Epidermal melanocyte (primary cell): ENCODE data around the gene ATG9B.

ENCODE experiments used
- DNase-seq: peaks from one replicate; pipeline ENCODE4 v3.0.0; 2011; ENCODE audit warnings: low spot score; ENCODE audit not compliant: insufficient read length

The ATG9B gene, protein sequence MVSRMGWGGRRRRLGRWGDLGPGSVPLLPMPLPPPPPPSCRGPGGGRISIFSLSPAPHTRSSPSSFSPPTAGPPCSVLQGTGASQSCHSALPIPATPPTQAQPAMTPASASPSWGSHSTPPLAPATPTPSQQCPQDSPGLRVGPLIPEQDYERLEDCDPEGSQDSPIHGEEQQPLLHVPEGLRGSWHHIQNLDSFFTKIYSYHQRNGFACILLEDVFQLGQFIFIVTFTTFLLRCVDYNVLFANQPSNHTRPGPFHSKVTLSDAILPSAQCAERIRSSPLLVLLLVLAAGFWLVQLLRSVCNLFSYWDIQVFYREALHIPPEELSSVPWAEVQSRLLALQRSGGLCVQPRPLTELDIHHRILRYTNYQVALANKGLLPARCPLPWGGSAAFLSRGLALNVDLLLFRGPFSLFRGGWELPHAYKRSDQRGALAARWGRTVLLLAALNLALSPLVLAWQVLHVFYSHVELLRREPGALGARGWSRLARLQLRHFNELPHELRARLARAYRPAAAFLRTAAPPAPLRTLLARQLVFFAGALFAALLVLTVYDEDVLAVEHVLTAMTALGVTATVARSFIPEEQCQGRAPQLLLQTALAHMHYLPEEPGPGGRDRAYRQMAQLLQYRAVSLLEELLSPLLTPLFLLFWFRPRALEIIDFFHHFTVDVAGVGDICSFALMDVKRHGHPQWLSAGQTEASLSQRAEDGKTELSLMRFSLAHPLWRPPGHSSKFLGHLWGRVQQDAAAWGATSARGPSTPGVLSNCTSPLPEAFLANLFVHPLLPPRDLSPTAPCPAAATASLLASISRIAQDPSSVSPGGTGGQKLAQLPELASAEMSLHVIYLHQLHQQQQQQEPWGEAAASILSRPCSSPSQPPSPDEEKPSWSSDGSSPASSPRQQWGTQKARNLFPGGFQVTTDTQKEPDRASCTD

DNA sequence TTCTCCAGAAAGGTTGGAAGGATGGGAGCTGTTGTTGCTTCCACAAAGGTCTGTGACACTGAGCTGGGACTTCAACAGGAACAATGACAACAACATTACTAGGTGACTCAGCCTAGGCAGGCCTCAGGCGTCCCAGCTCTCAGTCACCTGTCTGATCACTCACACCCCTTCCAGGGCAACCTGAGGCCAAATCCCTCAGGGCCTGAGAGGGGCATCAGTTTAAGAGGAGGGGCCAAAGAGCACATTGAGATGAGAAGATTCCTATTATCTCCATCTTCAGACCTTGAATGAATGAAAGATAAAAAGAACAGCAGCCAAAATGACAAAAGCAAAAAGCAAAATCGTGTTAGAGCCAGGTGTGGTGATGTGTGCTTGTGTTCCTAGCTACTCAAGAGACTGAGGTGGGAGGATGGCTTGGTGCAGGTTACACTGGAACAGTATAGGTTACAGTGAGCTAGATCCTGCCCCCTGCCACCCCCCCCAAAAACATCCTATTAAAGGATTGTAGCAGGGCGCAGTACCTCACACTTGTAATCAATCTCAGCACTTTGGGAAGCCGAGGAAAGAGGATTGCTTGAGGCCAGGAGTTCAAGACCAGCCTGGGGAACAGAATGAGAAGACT, at the start of gene ATG9B:
Gene ATG9B, minus strand, starts transcription at position 60 of the 622 bp plus-strand sequence. CDS start 71 bp downstream, outside the sequence.
- no peak for DNase-seq

GRCh38 chr7:151073990-151074389, 49.7 kb upstream of the ATG9B start:
- no peak for DNase-seq

- DNase-seq, result no peak
Measured at GRCh38 chr7:151071032-151071866, 47.0 kb upstream of the ATG9B start.

GRCh38 chr7:151070574-151070960, 46.3 kb upstream of the ATG9B start:
- DNase-seq, result no peak

GRCh38 chr7:151069841-151070573, 45.7 kb upstream of the ATG9B start:
- DNase-seq, result no peak

DNA sequence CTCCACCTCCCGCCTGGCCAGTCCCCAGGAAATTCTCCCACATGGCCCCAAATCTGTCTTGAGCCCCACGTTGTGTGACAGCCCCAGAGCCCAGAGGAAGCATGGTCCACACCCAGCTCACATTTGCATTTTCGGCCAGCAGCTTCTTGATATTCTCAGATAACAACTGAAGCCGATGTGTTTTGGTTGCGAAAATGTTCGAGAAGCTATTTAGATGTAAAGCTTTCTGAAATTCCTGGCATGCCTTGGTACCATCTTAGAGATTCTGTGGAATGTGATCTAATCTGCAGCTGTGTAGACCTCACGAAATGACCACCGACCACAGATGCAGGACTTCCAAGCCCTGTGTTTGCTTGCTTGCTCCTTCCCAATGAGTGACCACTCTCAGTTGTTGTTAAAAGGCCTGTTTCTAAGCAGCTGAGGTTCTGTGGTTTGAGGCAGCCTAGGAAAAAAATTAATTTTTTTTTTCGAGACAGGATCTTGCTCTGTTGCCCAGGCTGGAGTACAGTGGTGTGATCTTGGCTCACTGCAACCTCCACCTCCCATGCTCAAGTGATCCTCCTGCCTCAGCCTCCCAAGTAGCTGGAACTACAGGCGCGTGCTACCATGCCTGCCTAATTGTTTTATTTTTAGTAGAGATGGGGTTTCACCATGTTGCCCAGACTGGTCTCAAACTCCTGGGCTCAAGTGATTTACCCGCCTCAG, 43.9 kb upstream of the ATG9B start:
- DNase-seq, result no peak

- DNase-seq, result no peak
Measured at GRCh38 chr7:151066273-151066974, 42.1 kb upstream of the ATG9B start.

GRCh38 chr7:151065516-151065915, 41.2 kb upstream of the ATG9B start:
- DNase-seq, result no peak

DNA sequence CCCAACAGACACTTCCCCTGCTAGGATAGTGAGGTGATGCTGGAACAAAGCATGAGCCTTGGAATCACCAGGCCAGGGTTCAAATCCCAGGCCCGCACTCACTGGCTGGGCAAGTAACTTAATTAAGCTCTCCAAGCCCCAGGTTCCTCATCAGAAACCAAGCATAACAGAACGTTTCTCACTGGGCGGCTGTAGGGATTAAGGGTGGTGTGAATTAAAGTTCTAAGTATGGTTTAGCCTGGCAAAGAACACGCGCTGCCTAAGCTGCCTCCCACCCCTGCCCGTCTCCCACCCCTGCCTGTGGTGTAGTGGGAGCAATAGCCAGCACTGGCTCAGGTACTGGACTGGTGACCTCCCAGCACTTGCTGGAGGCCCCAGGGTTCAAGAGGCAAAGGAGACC, 40.7 kb upstream of the ATG9B start:
- DNase-seq, result no peak

DNA sequence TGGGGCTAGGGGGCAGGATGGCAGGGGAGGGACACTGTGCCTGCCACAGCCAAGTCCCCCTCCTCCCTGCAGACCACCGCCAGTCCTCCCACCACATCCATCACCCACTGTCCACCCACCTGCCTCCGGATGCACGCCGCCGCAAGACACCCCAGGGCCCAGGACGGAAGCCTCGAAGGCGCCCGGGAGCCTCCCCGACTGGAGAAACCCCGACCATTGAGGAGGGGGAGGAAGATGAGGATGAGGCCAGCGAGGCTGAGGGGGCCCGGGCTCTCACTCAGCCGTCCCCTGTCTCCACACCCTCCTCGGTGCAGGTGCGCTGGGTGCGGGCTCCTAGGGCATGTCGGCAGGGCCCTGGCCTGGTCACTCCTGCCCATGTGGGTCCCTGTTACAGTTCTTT, 40.2 kb upstream of the ATG9B start:
- DNase-seq, result no peak

DNA sequence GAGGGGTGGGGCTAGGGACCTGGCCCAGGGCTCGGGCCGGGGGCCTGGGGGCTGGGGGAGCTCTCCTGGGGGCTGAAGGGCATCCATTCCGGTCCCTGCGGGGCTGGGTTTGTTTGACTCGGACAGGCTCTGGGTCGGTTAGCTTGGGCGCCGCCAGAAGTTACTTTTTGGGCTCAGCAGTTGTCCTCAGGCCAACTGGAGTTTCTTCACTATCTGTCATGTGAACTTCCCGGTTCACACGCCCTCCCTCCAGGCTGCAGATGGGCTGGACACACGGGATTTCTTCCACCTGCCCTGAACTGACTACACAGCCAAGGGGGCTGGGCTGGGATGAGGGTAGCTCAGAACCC, 38.9 kb upstream of the ATG9B start:
- DNase-seq, result no peak

DNA sequence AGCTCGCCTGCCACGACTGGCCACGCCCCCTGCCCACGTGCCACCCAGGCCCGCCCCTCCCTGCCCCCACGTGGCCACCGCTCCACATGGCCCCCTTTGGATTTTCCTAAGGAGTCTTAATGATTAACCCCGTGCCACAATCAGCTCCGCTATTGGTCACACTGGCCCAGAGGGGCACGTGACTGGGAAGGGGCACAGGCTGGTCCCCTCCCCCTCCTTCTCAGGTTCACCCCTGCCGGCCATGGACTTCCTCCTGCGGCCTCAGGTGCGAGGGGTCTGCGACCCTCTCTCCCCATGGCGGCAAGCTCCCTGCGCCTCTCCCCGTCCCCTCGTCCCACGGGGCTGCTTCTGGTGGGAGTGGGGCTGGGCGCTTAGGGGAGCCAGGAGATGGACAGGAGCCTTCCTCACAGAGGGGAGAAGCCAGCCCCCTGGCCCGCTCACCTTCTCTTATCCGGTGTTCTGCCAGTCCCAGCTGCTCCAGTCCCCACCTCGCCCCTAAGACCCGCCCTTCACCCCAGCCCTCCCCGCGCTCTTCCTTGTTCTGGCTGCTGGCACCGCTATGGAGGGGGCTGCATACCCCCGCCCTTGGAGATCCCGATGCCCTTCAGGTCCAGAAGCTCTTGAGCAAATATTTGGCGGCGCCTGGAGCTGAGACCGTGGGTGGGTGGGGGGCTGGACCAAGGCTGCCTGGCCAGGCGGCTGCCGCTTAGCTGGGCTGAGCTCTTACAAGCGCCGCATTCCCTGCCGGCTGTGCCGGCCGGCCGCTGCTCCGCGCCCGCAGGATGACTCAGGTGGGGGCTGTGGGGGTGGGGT, 38.3 kb upstream of the ATG9B start:
- no peak for DNase-seq

DNA sequence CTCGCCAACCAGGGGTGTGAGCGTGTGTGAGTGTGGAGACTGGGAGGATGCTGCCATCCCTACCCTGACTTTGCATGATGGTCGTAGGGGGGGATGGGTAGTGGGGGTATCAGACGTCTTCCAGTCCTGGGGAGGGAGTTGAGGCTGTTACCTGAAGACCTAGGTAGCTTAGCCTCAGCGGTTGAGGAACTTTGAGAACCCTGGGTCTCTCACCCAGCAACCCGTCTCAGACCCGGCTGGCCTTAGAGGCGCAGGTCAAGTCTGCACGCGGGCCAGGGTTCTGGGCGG, 37.8 kb upstream of the ATG9B start:
- no peak for DNase-seq

GRCh38 chr7:151061213-151062110, 37.2 kb upstream of the ATG9B start:
- DNase-seq, result no peak

GRCh38 chr7:151060416-151061212, 36.3 kb upstream of the ATG9B start:
- no peak for DNase-seq

DNA sequence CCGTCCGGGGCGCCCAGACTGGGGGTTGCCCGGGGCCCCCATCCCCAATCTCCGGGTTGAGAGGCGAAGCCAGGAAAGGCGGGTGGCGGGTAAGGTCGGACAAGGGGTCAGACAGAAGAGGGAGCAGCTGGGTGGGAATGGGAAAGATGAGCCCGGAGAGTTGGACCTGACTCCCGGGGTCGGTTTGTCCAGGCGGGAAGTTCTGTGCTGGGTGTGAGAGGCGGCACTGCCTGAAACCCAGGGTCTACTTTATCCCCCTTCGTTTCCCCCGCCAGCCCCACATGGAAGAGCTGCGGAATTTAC, 35.8 kb upstream of the ATG9B start:
- no peak for DNase-seq
